Heart right ventricle (tissue), 16 donors: ENCODE results near the gene ARFGAP3. TPM values are rescaled to one million over a fixed set of nuclear protein-coding genes. Genes with fewer than 3 reads are reported as not detected.

Source experiments
- ATAC-seq, 8 donors: fragments of 200-7000 bp; cut with Tn5 transposase; one replicate each; pipeline ENCODE4 v1.9.1; 2020; ENCODE audit warnings: mild to moderate bottlenecking in 8 of 8, moderate library complexity in 8 of 8, moderate number of reproducible peaks in 1 of 8
- DNase-seq, 2 donors: peaks; one replicate each; pipeline ENCODE4 v3.0.0-alpha.2; 2020
- H3K27ac ChIP-seq, 10 donors: fragments of 200-600 bp; sonication (generic) in 2 of 10; one replicate each; pipeline versions ENCODE4 v1.5.0 to v1.8.0; 2020 to 2022; ENCODE audit warnings: mild to moderate bottlenecking in 3 of 10
- H3K27me3 ChIP-seq, 7 donors: fragments of 200-600 bp; one replicate each; pipeline ENCODE4 v1.8.0; 2021 to 2022; ENCODE audit warnings: mild to moderate bottlenecking in 2 of 7
- H3K36me3 ChIP-seq, 9 donors: fragments of 200-600 bp; sonication (generic) in 1 of 9; one replicate each; pipeline versions ENCODE4 v1.5.0 to v1.8.0; 2020 to 2022; ENCODE audit warnings: mild to moderate bottlenecking in 2 of 9
- H3K4me1 ChIP-seq, 9 donors: fragments of 200-600 bp; sonication (generic) in 1 of 9; one replicate each; pipeline versions ENCODE4 v1.5.0 to v1.8.0; 2020 to 2022; ENCODE audit warnings: mild to moderate bottlenecking in 4 of 9
- H3K4me3 ChIP-seq, 10 donors: fragments of 200-600 bp; sonication (generic) in 2 of 10; one replicate each; pipeline versions ENCODE4 v1.5.0 to v1.8.0; 2020 to 2022; ENCODE audit warnings: mild to moderate bottlenecking in 7 of 10, moderate library complexity in 2 of 10
- H3K9me3 ChIP-seq, 11 donors: fragments of 200-600 bp in 10 of 11; sonication (generic) in 2 of 11; one replicate each; pipeline versions ENCODE4 v1.5.0 to v1.8.0; 2013 to 2022; ENCODE audit warnings: mild to moderate bottlenecking in 2 of 11, control low read depth in 1 of 11, moderate library complexity in 1 of 11
- WGBS, 2 donors: extraction: QIAGEN DNeasy Blood & Tissue Kit; methylation state at CpG; one replicate each; pipeline ENCODE4 v1.1.7; 2013; ENCODE audit warnings: inconsistent platforms in 1 of 2; 5-methylcytosine and 5-hydroxymethylcytosine counted together
- intact Hi-C, 10 donors: fragments of 100-400 bp; cut with DNase I; formaldehyde crosslinking; loops; one replicate each; pipeline versions ENCODE4 v1.11.1 to v1.14.2; 2022
- polyA plus RNA-seq, 2 donors: library from polyadenylated mRNA; stranded (reverse); fragments of 200-250 nt; gene quantifications; one replicate each; pipeline ENCODE4 v1.2.3, GENCODE V29; 2013
- total RNA-seq, 10 donors: library from RNA; stranded (reverse); fragmentation: NEBNext Ultra II Directional in 3 of 10; extraction: Animal tissue kit (Norgen Biotek cat#: 25700) in 3 of 10; gene quantifications; one replicate each; pipeline versions ENCODE4 v1.2.1 to v1.2.4, GENCODE V29; 2021 to 2023
- TF ChIP-seq, protein P1 (sequence below), 9 donors: fragments of 200-600 bp; sonication (generic) in 2 of 9; IDR thresholded peaks; one replicate each; pipeline versions ENCODE4 v1.5.0 to v1.8.0; 2021 to 2022; ENCODE audit warnings: antibody characterized with exemption in 9 of 9, mild to moderate bottlenecking in 5 of 9, moderate library complexity in 1 of 9
- donor health status: Arrhythmogenic right ventricular cardiomyopathy.
- donor health status: ischemic (EF 13 %, LVEDD 7.1; RV severe dilation, severe dysfunction).
- donor health status: healthy with polysubstance abuse.
- donor health status: DM: no; HTN: yes; CAD: no.
- donor health status: DM: no; HTN: no; CAD: no.
- donor health status: ischemic (EF 25% LVEDD 6.9; RV normal size, moderate dysfunction).
- donor health status: ischemic (EF 25% LVEDD 5.7; RV mildly dilated, moderate dysfunction).
- donor health status: healthy.
- donor health status: DM: yes; HTN: yes; CAD: no.
- donor health status: Ischemic cardiomyopathy.
- donor health status: ischemic (EF 35%, LVEDD 5.7; RV mildly dilated, moderate dysfunction).
- donor health status: nonischemic (EF 11% LVEDD 7.7; RV severe dilation, severe dysfunction).
- donor health status: DM: yes; HTN: yes; CAD: no.
- donor health status: PGD.
- donor health status: ischemic (EF 29% LVEDD 5.4; RV normal size, mild dysfunction).
- donor health status: nonischemic (EF 23%, LVEDD 6.1; RV moderate dilation, normal function).

ARFGAP3 gene
- total and polyA plus RNA-seq, 12 donors, result 10.6 to 29.4 (median 23.2) TPM

DNA sequence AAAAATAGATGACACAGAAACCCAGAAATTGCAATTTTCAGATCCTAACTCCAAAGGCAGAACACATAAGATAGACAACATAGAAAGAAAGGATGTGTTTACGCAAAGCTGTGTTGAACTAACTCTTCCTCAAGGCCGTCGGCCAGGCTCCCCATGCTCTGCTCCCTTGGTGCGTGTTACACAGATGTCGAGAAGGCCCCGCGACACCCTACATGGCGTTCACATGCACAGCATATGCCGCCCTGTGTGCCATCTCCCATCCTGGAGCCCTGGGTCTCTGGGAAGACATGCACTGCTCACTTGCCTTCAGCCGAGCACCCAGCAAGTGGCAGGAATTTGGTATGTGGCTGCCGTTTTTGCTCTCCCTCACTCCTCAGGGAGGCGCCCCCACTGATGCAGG lies 47.0 kb upstream of the ARFGAP3 start:
- no peaks in the 10 kb centered on the region for H3K9me3 ChIP-seq
- peaks cover 55 to 90% (median 77%) of the 10 kb centered on the region in 9 donors for H3K4me1 ChIP-seq
- H3K36me3 ChIP-seq, result peaks cover 0 to 29% (median 4%) of the 10 kb centered on the region in 9 donors
- peak overlapping the region in 4 of 10 donors; percentile 71 to 86 (median 79) for H3K27ac ChIP-seq
- TF ChIP-seq, protein P1, sequence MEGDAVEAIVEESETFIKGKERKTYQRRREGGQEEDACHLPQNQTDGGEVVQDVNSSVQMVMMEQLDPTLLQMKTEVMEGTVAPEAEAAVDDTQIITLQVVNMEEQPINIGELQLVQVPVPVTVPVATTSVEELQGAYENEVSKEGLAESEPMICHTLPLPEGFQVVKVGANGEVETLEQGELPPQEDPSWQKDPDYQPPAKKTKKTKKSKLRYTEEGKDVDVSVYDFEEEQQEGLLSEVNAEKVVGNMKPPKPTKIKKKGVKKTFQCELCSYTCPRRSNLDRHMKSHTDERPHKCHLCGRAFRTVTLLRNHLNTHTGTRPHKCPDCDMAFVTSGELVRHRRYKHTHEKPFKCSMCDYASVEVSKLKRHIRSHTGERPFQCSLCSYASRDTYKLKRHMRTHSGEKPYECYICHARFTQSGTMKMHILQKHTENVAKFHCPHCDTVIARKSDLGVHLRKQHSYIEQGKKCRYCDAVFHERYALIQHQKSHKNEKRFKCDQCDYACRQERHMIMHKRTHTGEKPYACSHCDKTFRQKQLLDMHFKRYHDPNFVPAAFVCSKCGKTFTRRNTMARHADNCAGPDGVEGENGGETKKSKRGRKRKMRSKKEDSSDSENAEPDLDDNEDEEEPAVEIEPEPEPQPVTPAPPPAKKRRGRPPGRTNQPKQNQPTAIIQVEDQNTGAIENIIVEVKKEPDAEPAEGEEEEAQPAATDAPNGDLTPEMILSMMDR (IDR thresholded peaks at IDR 0.05), result no peak
- ATAC-seq, result no peak
- intact Hi-C loops, result loop anchor here in 5 of 10 donors (5.0 to 10.0 kb wide), 4 partner anchors 37 to 113 kb away; partner anchors contain the start of gene PACSIN2 (in 2 of the 5)
- H3K27me3 ChIP-seq, result no peaks in the 10 kb centered on the region
- no peak overlapping the region for H3K4me3 ChIP-seq
- whole genome bisulfite sequencing, 2 donors, result 86 to 92% methylated on average over 12 of the region's 12 CpGs
- no peak for DNase-seq

DNA sequence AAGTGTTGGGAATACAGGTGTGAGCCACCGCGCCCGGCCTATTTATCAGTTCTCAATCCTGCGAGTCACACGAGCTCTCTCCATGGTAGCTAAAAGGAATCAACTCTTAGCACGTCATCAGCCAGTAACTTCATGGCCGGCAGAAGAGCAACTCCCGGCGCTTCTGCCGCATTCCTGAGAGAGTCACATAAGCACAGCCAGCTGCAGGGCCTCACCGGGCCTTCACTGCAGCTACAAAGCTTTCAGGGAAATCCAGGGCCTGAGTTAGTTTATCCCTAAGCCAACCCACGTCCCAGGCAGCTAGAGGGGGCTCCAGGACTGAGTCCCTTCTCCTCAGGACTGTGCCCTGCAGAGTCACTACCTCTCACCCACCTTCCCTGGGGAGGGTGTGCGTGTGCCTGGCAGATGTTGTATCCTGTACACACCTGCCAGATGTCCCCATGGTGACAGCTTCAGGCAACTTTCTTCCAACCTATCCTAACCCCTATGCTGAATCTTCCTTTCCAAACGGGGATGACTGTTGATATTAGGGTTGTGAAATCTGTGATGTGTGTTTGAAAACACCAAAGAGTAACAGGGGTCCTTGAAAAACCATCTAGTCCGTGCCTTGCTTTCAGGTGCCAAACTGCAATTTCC lies 45.9 kb upstream of the ARFGAP3 start:
- no peaks in the 10 kb centered on the region for H3K9me3 ChIP-seq
- peak overlapping the region in 8 of 10 donors; percentile 40 to 84 (median 69) for H3K27ac ChIP-seq
- WGBS, 2 donors, result 55 to 57% methylated on average over 15 of the region's 15 CpGs
- TF ChIP-seq, protein P1 (IDR thresholded peaks at IDR 0.05), result peak in 3 of 9 donors; percentile 23 to 42 (median 25)
- H3K4me1 ChIP-seq, result peaks cover 48 to 90% (median 77%) of the 10 kb centered on the region in 9 donors
- DNase-seq (no peak), ATAC-seq (no peak)
- no peaks in the 10 kb centered on the region for H3K27me3 ChIP-seq
- no peak overlapping the region for H3K4me3 ChIP-seq
- peaks cover 0 to 26% (median 0%) of the 10 kb centered on the region in 9 donors for H3K36me3 ChIP-seq
- intact Hi-C loops, result loop anchor here in 5 of 10 donors (5.0 to 10.0 kb wide), 4 partner anchors 36 to 114 kb away; partner anchors contain the start of gene PACSIN2 (in 2 of the 5)

DNA sequence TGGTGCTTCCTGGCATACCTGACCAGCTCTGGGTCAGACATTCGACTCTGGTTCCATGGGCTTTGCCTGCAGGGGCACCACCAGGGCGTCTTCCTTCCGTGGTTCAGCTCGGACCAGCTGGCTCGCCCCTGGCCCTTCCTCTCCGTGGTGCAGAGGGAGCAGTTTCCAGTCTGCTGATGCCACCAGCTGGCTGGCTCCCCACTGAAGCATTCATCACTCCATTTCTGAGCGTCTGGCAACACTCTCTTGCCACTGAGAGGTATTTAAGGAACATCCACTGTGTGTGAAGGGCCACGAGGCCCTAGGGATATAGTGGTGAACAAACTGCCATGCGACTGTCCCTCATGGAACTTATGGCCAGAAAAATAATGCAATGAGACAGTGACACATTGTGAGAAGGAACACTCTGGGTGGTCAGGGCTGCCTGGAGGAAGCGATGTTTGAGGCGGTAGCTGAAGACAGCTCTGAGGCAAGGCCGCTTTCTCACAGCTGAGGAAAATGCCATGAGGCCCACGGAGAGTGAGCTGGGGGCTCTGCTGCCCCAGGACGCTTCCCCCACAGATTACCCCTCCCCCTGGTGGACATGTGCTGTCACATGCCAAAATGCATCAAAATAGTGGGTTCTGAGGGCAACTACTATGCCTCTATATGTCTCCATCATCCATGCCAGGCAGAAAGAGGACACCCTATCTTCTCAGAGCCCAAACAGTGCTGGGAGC lies 44.9 kb upstream of the ARFGAP3 start:
- peak; percentile 59 to 84 (median 76) for ATAC-seq
- TF ChIP-seq, protein P1 (IDR thresholded peaks at IDR 0.05), result peak in 4 of 9 donors; percentile 21 to 34 (median 31)
- H3K4me1 ChIP-seq, result peaks cover 37 to 90% (median 75%) of the 10 kb centered on the region in 9 donors
- intact Hi-C loops, result loop anchor here in 5 of 10 donors (5.0 to 10.0 kb wide), 4 partner anchors 35 to 115 kb away; partner anchors contain the start of gene PACSIN2 (in 2 of the 5)
- H3K27me3 ChIP-seq, result no peaks in the 10 kb centered on the region
- peak; percentile 61 to 74 for DNase-seq
- no peak overlapping the region for H3K4me3 ChIP-seq
- no peaks in the 10 kb centered on the region for H3K9me3 ChIP-seq
- WGBS, 2 donors, result 46 to 66% methylated on average over 14 of the region's 14 CpGs
- peak overlapping the region in 9 of 10 donors; percentile 40 to 84 (median 69) for H3K27ac ChIP-seq
- H3K36me3 ChIP-seq, result peaks cover 0 to 16% (median 0%) of the 10 kb centered on the region in 9 donors

DNA sequence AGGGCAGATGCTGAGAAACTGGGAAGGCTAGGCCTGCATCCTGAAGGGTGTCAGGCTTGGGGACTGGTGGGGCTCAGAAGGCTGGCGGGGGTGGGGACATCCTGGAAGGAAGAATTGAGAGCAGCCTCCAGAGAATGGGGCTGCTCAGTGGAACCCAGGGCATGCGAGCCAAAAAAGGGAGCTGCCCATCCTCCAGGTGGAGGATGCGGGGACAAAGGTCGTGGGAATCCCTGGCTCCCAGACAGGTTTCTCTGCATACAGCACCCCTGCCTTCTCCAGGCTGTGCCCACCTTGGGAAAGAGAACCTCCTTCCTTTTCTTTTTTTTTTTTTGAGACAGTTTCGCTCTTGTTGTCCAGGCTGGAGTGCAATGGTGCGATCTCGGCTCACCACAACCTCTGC lies 40.9 kb upstream of the ARFGAP3 start:
- ATAC-seq, result no peak
- H3K4me3 ChIP-seq, result no peak overlapping the region
- 80 to 90% methylated on average over 7 of the region's 7 CpGs for WGBS, 2 donors
- peak overlapping the region in 5 of 10 donors; percentile 41 to 84 (median 53) for H3K27ac ChIP-seq
- H3K36me3 ChIP-seq, result peaks cover 0 to 19% (median 5%) of the 10 kb centered on the region in 9 donors
- DNase-seq, result no peak
- H3K4me1 ChIP-seq, result peaks cover 16 to 90% (median 76%) of the 10 kb centered on the region in 9 donors
- no peaks in the 10 kb centered on the region for H3K27me3 ChIP-seq
- intact Hi-C loops, result no loop called here
- TF ChIP-seq, protein P1 (IDR thresholded peaks at IDR 0.05), result no peak
- H3K9me3 ChIP-seq, result no peaks in the 10 kb centered on the region
